Muscle of leg (tissue), 11 donors: ENCODE results near the gene MFSD8. TPM values are rescaled to one million over a fixed set of nuclear protein-coding genes. Genes with fewer than 3 reads are reported as not detected.
"Not testable (repeated sequence)": the region's sequence is repeated elsewhere in the genome, so short reads cannot be mapped to it uniquely, and the experiment has no call there.

Experiments used
- DNase-seq: peaks from one replicate; pipeline ENCODE4 v3.0.0; 2013
- H3K27ac ChIP-seq: one replicate; pipeline ENCODE4 v1.5.1; 2013; ENCODE audit warnings: mild to moderate bottlenecking, low read length, control low read depth
- H3K27me3 ChIP-seq: one replicate; pipeline ENCODE4 v1.6.1; 2013; ENCODE audit warnings: low read length; ENCODE audit not compliant: control insufficient read depth, insufficient read depth
- H3K36me3 ChIP-seq: one replicate; pipeline ENCODE4 v1.6.1; 2013; ENCODE audit warnings: low read length; ENCODE audit not compliant: control insufficient read depth, insufficient read depth
- H3K4me1 ChIP-seq: one replicate; pipeline ENCODE4 v1.6.1; 2013; ENCODE audit warnings: low read length; ENCODE audit not compliant: control insufficient read depth, insufficient read depth
- H3K4me3 ChIP-seq: one replicate; pipeline ENCODE4 v1.5.1; 2013; ENCODE audit warnings: low read length, control low read depth
- H3K9me3 ChIP-seq: replicated peaks from 2 replicates; pipeline ENCODE4 v1.6.1; 2013; ENCODE audit warnings: low read depth, low read length; ENCODE audit not compliant: control insufficient read depth
- WGBS: methylation state at CpG from one replicate; pipeline ENCODE4 v1.1.5; 2013; ENCODE audit warnings: missing lambda C conversion rate; ENCODE audit not compliant: insufficient coverage; 5-methylcytosine and 5-hydroxymethylcytosine counted together
- polyA plus RNA-seq, 8 donors: library from polyadenylated mRNA; unstranded; fragments of 120-200 nt; gene quantifications; one replicate each; pipeline versions ENCODE4 v1.2.1 to v1.2.3, GENCODE V29; 2013; ENCODE audit warnings: inconsistent platforms in 1 of 8, low replicate concordance in 1 of 8; ENCODE audit not compliant: insufficient read length in 8 of 8, insufficient read depth in 1 of 8
- total RNA-seq: library from RNA; stranded (reverse); fragments of 120-200 nt; gene quantifications from one replicate; pipeline ENCODE4 v1.2.4, GENCODE V29; 2013

Gene MFSD8
- total and polyA plus RNA-seq, 9 donors, result 12.5 to 22.8 (median 15.7) TPM

GRCh38 chr4:127959794-127960193 lies 5.2 kb downstream of the MFSD8 start:
- H3K4me3 ChIP-seq, result no peak overlapping the region
- no peaks in the 10 kb centered on the region for H3K4me1 ChIP-seq
- H3K27me3 ChIP-seq, result no peaks in the 10 kb centered on the region
- DNase-seq, result peak; percentile 13
- H3K27ac ChIP-seq, result no peak overlapping the region
- no peaks in the 10 kb centered on the region for H3K9me3 ChIP-seq
- peaks cover 11% of the 10 kb centered on the region for H3K36me3 ChIP-seq
- no CpG with 5 or more reads among the region's 1 CpG for WGBS

- H3K4me1 ChIP-seq, result no peaks in the 10 kb centered on the region
- no CpG with 5 or more reads among the region's 2 CpGs for WGBS
- no peaks in the 10 kb centered on the region for H3K9me3 ChIP-seq
- no peaks in the 10 kb centered on the region for H3K27me3 ChIP-seq
- H3K36me3 ChIP-seq, result peaks cover 11% of the 10 kb centered on the region
- no peak overlapping the region for H3K4me3 ChIP-seq
- DNase-seq, result no peak
- H3K27ac ChIP-seq, result no peak overlapping the region
Measured at GRCh38 chr4:127957105-127957504, 7.9 kb downstream of the MFSD8 start.

- Histone ChIP-seq H3K9me3 (no peaks in the 10 kb centered on the region), H3K36me3 (peaks cover 4% of the 10 kb centered on the region), H3K4me3 (no peak overlapping the region), H3K27ac (no peak overlapping the region), H3K27me3 (no peaks in the 10 kb centered on the region), H3K4me1 (no peaks in the 10 kb centered on the region)
- DNase-seq, result no peak
- no CpG with 5 or more reads among the region's 1 CpG for WGBS
Measured at GRCh38 chr4:127936974-127937373, 28.0 kb downstream of the MFSD8 start.

GRCh38 chr4:127931836-127932235 lies 33.1 kb downstream of the MFSD8 start:
- H3K27ac ChIP-seq, H3K27me3 ChIP-seq, H3K4me1 ChIP-seq, H3K36me3 ChIP-seq, H3K9me3 ChIP-seq, H3K4me3 ChIP-seq, DNase-seq: not testable (repeated sequence)
- WGBS, result 85% methylated on average over 3 of the region's 6 CpGs

GRCh38 chr4:127930175-127930574 lies 34.8 kb downstream of the MFSD8 start:
- no peaks in the 10 kb centered on the region for H3K9me3 ChIP-seq
- H3K27me3 ChIP-seq, result no peaks in the 10 kb centered on the region
- peaks cover 6% of the 10 kb centered on the region for H3K36me3 ChIP-seq
- H3K4me3 ChIP-seq, result no peak overlapping the region
- 100% methylated on average over 1 of the region's 1 CpG for WGBS
- DNase-seq, result no peak
- no peak overlapping the region for H3K27ac ChIP-seq
- H3K4me1 ChIP-seq, result no peaks in the 10 kb centered on the region

- not testable (repeated sequence) for DNase-seq, H3K27ac ChIP-seq, H3K27me3 ChIP-seq, H3K4me3 ChIP-seq, H3K4me1 ChIP-seq, H3K9me3 ChIP-seq
- no CpG with 5 or more reads among the region's 2 CpGs for WGBS
- H3K36me3 ChIP-seq, result peaks cover 15% of the 10 kb centered on the region
Measured at GRCh38 chr4:127925720-127926119, 39.3 kb downstream of the MFSD8 start.

- Histone ChIP-seq H3K9me3 (no peaks in the 10 kb centered on the region), H3K4me3 (no peak overlapping the region), H3K4me1 (no peaks in the 10 kb centered on the region), H3K27ac (no peak overlapping the region), H3K27me3 (no peaks in the 10 kb centered on the region), H3K36me3 (peaks cover 17% of the 10 kb centered on the region)
- no CpG with 5 or more reads among the region's 2 CpGs for WGBS
- no peak for DNase-seq
Measured at GRCh38 chr4:127922226-127922625, 42.7 kb downstream of the MFSD8 start.

- WGBS, result no CpG with 5 or more reads among the region's 3 CpGs
- no peaks in the 10 kb centered on the region for H3K27me3 ChIP-seq
- no peak overlapping the region for H3K4me3 ChIP-seq
- no peak for DNase-seq
- no peaks in the 10 kb centered on the region for H3K4me1 ChIP-seq
- H3K36me3 ChIP-seq, result peaks cover 15% of the 10 kb centered on the region
- H3K27ac ChIP-seq, result no peak overlapping the region
- no peaks in the 10 kb centered on the region for H3K9me3 ChIP-seq
Measured at GRCh38 chr4:127920521-127920920, 44.5 kb downstream of the MFSD8 start.

- H3K9me3 ChIP-seq, result no peaks in the 10 kb centered on the region
- no peaks in the 10 kb centered on the region for H3K27me3 ChIP-seq
- no peak overlapping the region for H3K27ac ChIP-seq
- peak; percentile 5 for DNase-seq
- no peaks in the 10 kb centered on the region for H3K4me1 ChIP-seq
- peaks cover 12% of the 10 kb centered on the region for H3K36me3 ChIP-seq
- no peak overlapping the region for H3K4me3 ChIP-seq
Measured at GRCh38 chr4:127917151-127917550, 47.8 kb downstream of the MFSD8 start.

GRCh38 chr4:127916512-127916911 lies 48.5 kb downstream of the MFSD8 start:
- no CpG with 5 or more reads among the region's 3 CpGs for WGBS
- Histone ChIP-seq H3K4me1 (no peaks in the 10 kb centered on the region), H3K27ac (no peak overlapping the region)

GRCh38 chr4:127905029-127905428 lies 59.9 kb downstream of the MFSD8 start:
- Histone ChIP-seq H3K4me3 (no peak overlapping the region), H3K36me3 (no peaks in the 10 kb centered on the region), H3K27me3 (no peaks in the 10 kb centered on the region), H3K9me3 (no peaks in the 10 kb centered on the region), H3K27ac (no peak overlapping the region), H3K4me1 (no peaks in the 10 kb centered on the region)
- whole genome bisulfite sequencing, result 85% methylated on average over 5 of the region's 8 CpGs
- no peak for DNase-seq

More at GRCh38 chr4:127916512-127916911, 48.5 kb downstream of the MFSD8 start:
- H3K36me3 ChIP-seq, result peaks cover 9% of the 10 kb centered on the region
- no peak for DNase-seq
- H3K27me3 ChIP-seq, result no peaks in the 10 kb centered on the region
- H3K4me3 ChIP-seq, result no peak overlapping the region
- H3K9me3 ChIP-seq, result no peaks in the 10 kb centered on the region
